Transverse colon (tissue), 4 donors: ENCODE data around the gene ATE1. TPM values are rescaled to one million over a fixed set of nuclear protein-coding genes. Genes with fewer than 3 reads are reported as not detected.

ENCODE experiments used
- DNase-seq: peaks from one replicate; pipeline ENCODE4 v3.0.0-alpha.2; 2019
- H3K27ac ChIP-seq, 4 donors: fragments of 200-600 bp; sonication (generic); 2 replicates each; pipeline ENCODE4 v1.5.1; 2016 to 2018; ENCODE audit warnings: inconsistent platforms in 4 of 4
- H3K27me3 ChIP-seq: fragments of 200-600 bp; sonication (generic); 2 replicates; pipeline ENCODE4 v1.5.1; 2017; ENCODE audit warnings: inconsistent platforms
- H3K36me3 ChIP-seq, 4 donors: fragments of 200-600 bp; sonication (generic); 2 replicates each; pipeline ENCODE4 v1.5.1; 2017 to 2019; ENCODE audit warnings: inconsistent platforms in 4 of 4
- H3K4me1 ChIP-seq, 4 donors: fragments of 200-600 bp; sonication (generic); 2 replicates each; pipeline ENCODE4 v1.5.1; 2017 to 2020; ENCODE audit warnings: inconsistent platforms in 4 of 4
- H3K4me3 ChIP-seq, 4 donors: fragments of 200-600 bp; sonication (generic); 1 replicate in 1 of 4; 2 replicates in 3 of 4; pipeline versions ENCODE4 v1.5.1 to v1.6.1; 2017 to 2019; ENCODE audit warnings: inconsistent platforms in 4 of 4
- H3K9me3 ChIP-seq, 2 donors: fragments of 200-600 bp; sonication (generic); 2 replicates each; pipeline ENCODE4 v1.5.1; 2017 to 2019; ENCODE audit warnings: inconsistent platforms in 2 of 2
- CTCF ChIP-seq, 5 experiments: fragments of 200-600 bp in 3 of 5; fragments of 450-650 bp in 2 of 5; sonication (generic) in 3 of 5; IDR thresholded peaks; 1 replicate in 2 of 5; 2 replicates in 3 of 5; pipeline ENCODE4 v1.5.1; 2016 to 2017; ENCODE audit warnings: antibody characterized with exemption in 5 of 5, inconsistent platforms in 3 of 5, mild to moderate bottlenecking in 2 of 5, moderate library complexity in 1 of 5
- EP300 ChIP-seq: sonication (generic); formaldehyde crosslinking; IDR thresholded peaks from one replicate; pipeline ENCODE4 v1.6.1; 2017; ENCODE audit warnings: antibody characterized with exemption, low read depth
- POLR2A ChIP-seq: fragments of 450-650 bp; IDR thresholded peaks from one replicate; pipeline ENCODE4 v1.6.1; 2016; ENCODE audit warnings: antibody characterized with exemption, mild to moderate bottlenecking, moderate library complexity
- POLR2AphosphoS5 ChIP-seq, 3 donors: sonication (generic); formaldehyde crosslinking; IDR thresholded peaks; one replicate each; pipeline ENCODE4 v1.6.1; 2016; ENCODE audit warnings: antibody characterized with exemption in 3 of 3
- WGBS, 2 donors: methylation state at CpG; one replicate each; pipeline ENCODE4 v1.1.5; 2018; ENCODE audit warnings: low coverage in 1 of 2; 5-methylcytosine and 5-hydroxymethylcytosine counted together
- in situ Hi-C, 4 donors: fragments of 200-750 bp; cut with MboI; loops; one replicate each; pipeline versions ENCODE4 v1.15.0 to v1.15.1; 2017; ENCODE audit warnings: low sequenced_read_pairs in 3 of 4, low pct_ligation_motif_present in 1 of 4, low pct_unique_long_range_greater_than_20kb in 1 of 4
- intact Hi-C: fragments of 100-400 bp; cut with DNase I; formaldehyde crosslinking; loops from one replicate; pipeline ENCODE4 v1.15.1; 2023; ENCODE audit warnings: low total_unique reads
- total RNA-seq, 4 donors: library from RNA; depleted of rRNA; stranded (reverse); fragments of >200 nt; gene quantifications; one replicate each; pipeline ENCODE4 v1.1.0, GENCODE V29; 2016

ATE1 gene
- total RNA-seq, 4 donors from 2014 or later, result 25.3 to 1,446 (median 31.4) TPM

GRCh38 chr10:121808835-121809234, 119.0 kb downstream of the ATE1 start:
- no peak for TF ChIP-seq EP300
- TF ChIP-seq POLR2A, result no peak
- no peak for TF ChIP-seq CTCF (IDR thresholded peaks at IDR 0.05)
- TF ChIP-seq POLR2AphosphoS5 (IDR thresholded peaks at IDR 0.05), result no peak
- DNase-seq, result no peak
- intact Hi-C loops (no loop called here), in situ Hi-C loops (no loop called here)
- no peaks in the 10 kb centered on the region for H3K9me3 ChIP-seq
- H3K27ac ChIP-seq, result no peak overlapping the region
- no peak overlapping the region for H3K4me3 ChIP-seq
- no peaks in the 10 kb centered on the region for H3K27me3 ChIP-seq
- H3K36me3 ChIP-seq, result no peaks in the 10 kb centered on the region
- H3K4me1 ChIP-seq, result peaks cover 0 to 4% (median 0%) of the 10 kb centered on the region in 4 donors
- 64 to 81% methylated on average over 2 of the region's 2 CpGs for WGBS, 2 donors

- H3K36me3 ChIP-seq, result no peaks in the 10 kb centered on the region
Measured at GRCh38 chr10:121804460-121804859, 123.4 kb downstream of the ATE1 start.

DNA sequence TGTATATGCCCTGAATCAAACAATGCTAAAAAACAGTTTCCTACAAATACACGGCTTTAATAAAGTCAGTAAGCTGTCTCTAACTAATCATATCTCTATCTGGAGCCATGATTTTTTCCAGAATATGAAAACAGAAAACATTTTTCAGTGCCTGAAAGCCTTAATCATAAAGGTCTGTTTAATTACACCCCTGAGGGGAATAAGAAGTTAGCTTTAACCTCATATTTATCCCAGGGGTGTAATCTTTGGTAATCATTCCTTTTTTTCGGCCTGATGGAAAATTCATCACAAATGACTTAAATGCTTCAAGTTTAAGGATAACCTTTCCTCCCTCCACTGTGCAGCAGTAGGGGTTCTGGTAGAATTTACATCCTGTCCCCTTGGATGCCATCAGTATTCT, 124.2 kb downstream of the ATE1 start:
- intact Hi-C loops (no loop called here), in situ Hi-C loops (no loop called here)
- TF ChIP-seq POLR2A (no peak), POLR2AphosphoS5 (IDR thresholded peaks at IDR 0.05) (no peak), CTCF (IDR thresholded peaks at IDR 0.05) (no peak), EP300 (no peak)
- no peak for DNase-seq
- Histone ChIP-seq H3K27me3 (no peaks in the 10 kb centered on the region), H3K27ac (no peak overlapping the region), H3K9me3 (no peaks in the 10 kb centered on the region), H3K4me1 (peaks cover 0 to 4% (median 0%) of the 10 kb centered on the region in 4 donors), H3K36me3 (peaks cover 0 to 3% (median 0%) of the 10 kb centered on the region in 4 donors), H3K4me3 (no peak overlapping the region)
- 89 to 92% methylated on average over 2 of the region's 2 CpGs for WGBS, 2 donors

More at GRCh38 chr10:121804460-121804859, 123.4 kb downstream of the ATE1 start:
- Histone ChIP-seq H3K4me3 (no peak overlapping the region), H3K4me1 (peaks cover 0 to 4% (median 0%) of the 10 kb centered on the region in 4 donors), H3K27ac (no peak overlapping the region), H3K9me3 (no peaks in the 10 kb centered on the region), H3K27me3 (no peaks in the 10 kb centered on the region)
- in situ Hi-C loops, result no loop called here
- intact Hi-C loops, result no loop called here
- TF ChIP-seq POLR2AphosphoS5 (IDR thresholded peaks at IDR 0.05) (no peak), POLR2A (no peak), EP300 (no peak), CTCF (IDR thresholded peaks at IDR 0.05) (no peak)
- WGBS, 2 donors, result 90 to 95% methylated on average over 3 to 4 of the region's 4 CpGs
- no peak for DNase-seq

DNA sequence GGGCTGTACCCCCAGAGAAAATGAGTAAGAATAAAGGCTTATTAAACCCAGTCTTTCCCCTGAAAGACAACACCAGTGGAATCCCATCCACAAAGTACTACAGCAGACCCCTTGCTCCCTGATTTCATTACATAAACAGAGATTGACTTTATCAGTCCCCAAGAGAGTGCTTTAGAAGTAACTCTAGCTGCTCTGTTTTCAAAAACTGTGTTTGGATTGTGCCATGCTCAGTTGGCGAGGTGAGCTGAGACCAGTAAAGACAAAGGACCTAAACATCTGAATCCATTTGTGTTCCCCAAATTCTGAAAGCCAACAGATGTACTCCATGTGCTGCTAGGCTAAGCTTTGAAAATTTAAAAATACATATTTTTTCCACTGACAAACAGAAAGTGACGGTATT, 127.0 kb downstream of the ATE1 start:
- Histone ChIP-seq H3K4me3 (no peak overlapping the region), H3K4me1 (peaks cover 0 to 4% (median 0%) of the 10 kb centered on the region in 4 donors), H3K27me3 (no peaks in the 10 kb centered on the region), H3K36me3 (peaks cover 0 to 3% (median 0%) of the 10 kb centered on the region in 4 donors), H3K27ac (no peak overlapping the region), H3K9me3 (no peaks in the 10 kb centered on the region)
- 89 to 92% methylated on average over 2 of the region's 2 CpGs for WGBS, 2 donors
- in situ Hi-C loops, result no loop called here
- TF ChIP-seq POLR2A, result no peak
- TF ChIP-seq EP300, result no peak
- TF ChIP-seq POLR2AphosphoS5 (IDR thresholded peaks at IDR 0.05), result no peak
- no peak for TF ChIP-seq CTCF (IDR thresholded peaks at IDR 0.05)
- DNase-seq, result no peak
- intact Hi-C loops, result no loop called here
